Thymus (tissue), 14 donors: ENCODE results near the gene STEAP4. TPM values are rescaled to one million over a fixed set of nuclear protein-coding genes. Genes with fewer than 3 reads are reported as not detected.

Experiments
- DNase-seq, 9 donors: peaks; one replicate each; pipeline ENCODE4 v3.0.0-alpha.2; 2013; ENCODE audit warnings: low spot score in 9 of 9, low read depth in 6 of 9, missing footprints in 1 of 9
- H3K27ac ChIP-seq, 2 donors: one replicate each; pipeline ENCODE4 v1.5.1; 2013; ENCODE audit warnings: control low read depth in 1 of 2, low read depth in 1 of 2, low read length in 1 of 2, mild to moderate bottlenecking in 1 of 2, moderate library complexity in 1 of 2
- H3K27me3 ChIP-seq, 2 donors: one replicate each; pipeline ENCODE4 v1.5.1; 2013; ENCODE audit warnings: low read length in 1 of 2; ENCODE audit not compliant: control insufficient read depth in 2 of 2, insufficient read depth in 1 of 2
- H3K36me3 ChIP-seq, 2 donors: one replicate each; pipeline ENCODE4 v1.5.1; 2013; ENCODE audit warnings: low read length in 1 of 2, mild to moderate bottlenecking in 1 of 2, moderate library complexity in 1 of 2; ENCODE audit not compliant: control insufficient read depth in 2 of 2, insufficient read depth in 2 of 2
- H3K4me1 ChIP-seq, 2 donors: one replicate each; pipeline ENCODE4 v1.5.1; 2013; ENCODE audit warnings: low read length in 2 of 2; ENCODE audit not compliant: control insufficient read depth in 2 of 2, insufficient read depth in 2 of 2
- H3K4me3 ChIP-seq, 2 donors: one replicate each; pipeline ENCODE4 v1.5.1; 2013; ENCODE audit warnings: low read length in 2 of 2, control low read depth in 1 of 2, mild to moderate bottlenecking in 1 of 2
- H3K9me3 ChIP-seq, 2 donors: one replicate each; pipeline ENCODE4 v1.5.1; 2013; ENCODE audit warnings: low read length in 1 of 2, mild to moderate bottlenecking in 1 of 2; ENCODE audit not compliant: control insufficient read depth in 2 of 2, insufficient read depth in 1 of 2
- WGBS: extraction: QIAGEN DNeasy Blood & Tissue Kit; methylation state at CpG from one replicate; pipeline ENCODE4 v1.1.7; 2013; 5-methylcytosine and 5-hydroxymethylcytosine counted together
- long read RNA-seq, 10 donors: transcript quantifications; one replicate each; lab custom pipeline, GENCODE V29; 2026
- polyA plus RNA-seq: library from polyadenylated mRNA; stranded (reverse); fragments of 200-250 nt; gene quantifications from one replicate; pipeline ENCODE4 v1.2.3, GENCODE V29; 2013
- total RNA-seq: library from RNA; stranded (reverse); fragments of 120-200 nt; gene quantifications from one replicate; pipeline ENCODE4 v1.2.4, GENCODE V29; 2013
- donor health status: healthy.

Gene STEAP4
- 0.38 TPM for total RNA-seq
- polyA plus RNA-seq = 7.9 TPM
- long read RNA-seq, donor 1 = 0 reads
- long read RNA-seq, donor 2 = 0 reads
- long read RNA-seq, donor 3 = 0 reads
- long read RNA-seq, donor 4 = 0 reads
- long read RNA-seq, donor 5, full-length matches to known transcripts = 1 of 1 reads
- long read RNA-seq, donor 5, partial matches to known transcripts = 0 of 1 reads
- long read RNA-seq, donor 5, other reads (novel, unspliced or antisense) = 0 of 1 reads
- long read RNA-seq, donor 6 = 0 reads
- long read RNA-seq, donor 7 = 0 reads
- long read RNA-seq, donor 8 = 0 reads
- long read RNA-seq, donor 9 = 0 reads
- long read RNA-seq, donor 10 = 0 reads

GRCh38 chr7:88306590-88307048 lies at the start of gene STEAP4:
Gene STEAP4 (minus strand): TSS chr7:88306894. CDS start chr7:88284269, 22,625 bp downstream.
- H3K36me3 ChIP-seq = no peaks in the 10 kb centered on the region
- H3K9me3 ChIP-seq = no peaks in the 10 kb centered on the region
- no peak within 1 kb of the TSS for H3K4me3 ChIP-seq
- H3K27ac ChIP-seq = peak within 1 kb of the TSS in 1 of 2 donors; percentile 26
- peak in 1 of 9 donors; percentile 3 for DNase-seq
- WGBS = 3% methylated on average over 30 of the region's 30 CpGs
- H3K27me3 ChIP-seq = peaks cover 12 to 25% of the 10 kb centered on the region in 2 donors
- H3K4me1 ChIP-seq = no peaks in the 10 kb centered on the region

GRCh38 chr7:88355011-88355410 lies 48.3 kb upstream of the STEAP4 start:
- no peaks in the 10 kb centered on the region for H3K27me3 ChIP-seq
- no peaks in the 10 kb centered on the region for H3K36me3 ChIP-seq
- WGBS = 61% methylated on average over 3 of the region's 3 CpGs
- no peaks in the 10 kb centered on the region for H3K9me3 ChIP-seq
- no peak overlapping the region for H3K27ac ChIP-seq
- no peaks in the 10 kb centered on the region for H3K4me1 ChIP-seq
- DNase-seq = no peak
- no peak overlapping the region for H3K4me3 ChIP-seq

GRCh38 chr7:88350118-88350517 lies 43.4 kb upstream of the STEAP4 start:
- Histone ChIP-seq H3K9me3 (no peaks in the 10 kb centered on the region), H3K4me3 (no peak overlapping the region), H3K4me1 (no peaks in the 10 kb centered on the region), H3K36me3 (no peaks in the 10 kb centered on the region), H3K27ac (no peak overlapping the region), H3K27me3 (no peaks in the 10 kb centered on the region)
- WGBS = 97% methylated on average over 2 of the region's 2 CpGs
- no peak for DNase-seq

- no peaks in the 10 kb centered on the region for H3K36me3 ChIP-seq
- no peaks in the 10 kb centered on the region for H3K27me3 ChIP-seq
- H3K27ac ChIP-seq = no peak overlapping the region
- H3K4me1 ChIP-seq = no peaks in the 10 kb centered on the region
- no peaks in the 10 kb centered on the region for H3K9me3 ChIP-seq
- no peak overlapping the region for H3K4me3 ChIP-seq
- 91% methylated on average over 2 of the region's 2 CpGs for WGBS
- no peak for DNase-seq
Observed at GRCh38 chr7:88347517-88347916, 40.8 kb upstream of the STEAP4 start.

- H3K4me1 ChIP-seq = no peaks in the 10 kb centered on the region
- H3K4me3 ChIP-seq = no peak overlapping the region
- H3K36me3 ChIP-seq = no peaks in the 10 kb centered on the region
- no peaks in the 10 kb centered on the region for H3K27me3 ChIP-seq
- 87% methylated on average over 7 of the region's 7 CpGs for WGBS
- DNase-seq = no peak
- no peak overlapping the region for H3K27ac ChIP-seq
- H3K9me3 ChIP-seq = no peaks in the 10 kb centered on the region
Observed at GRCh38 chr7:88347090-88347489, 40.4 kb upstream of the STEAP4 start.

- Histone ChIP-seq H3K9me3 (no peaks in the 10 kb centered on the region), H3K36me3 (no peaks in the 10 kb centered on the region), H3K4me3 (no peak overlapping the region), H3K4me1 (no peaks in the 10 kb centered on the region), H3K27me3 (no peaks in the 10 kb centered on the region), H3K27ac (no peak overlapping the region)
- 91% methylated on average over 2 of the region's 2 CpGs for WGBS
- no peak for DNase-seq
Observed at GRCh38 chr7:88346357-88346756, 39.7 kb upstream of the STEAP4 start.

- no peak overlapping the region for H3K4me3 ChIP-seq
- no peaks in the 10 kb centered on the region for H3K36me3 ChIP-seq
- H3K27me3 ChIP-seq = no peaks in the 10 kb centered on the region
- H3K4me1 ChIP-seq = no peaks in the 10 kb centered on the region
- no peaks in the 10 kb centered on the region for H3K9me3 ChIP-seq
- DNase-seq = peak in 2 of 9 donors; percentile 2 to 15
- no peak overlapping the region for H3K27ac ChIP-seq
- 34% methylated on average over 15 of the region's 15 CpGs for WGBS
Observed at GRCh38 chr7:88344956-88345832, 38.5 kb upstream of the STEAP4 start.

- H3K27me3 ChIP-seq = no peaks in the 10 kb centered on the region
- no peaks in the 10 kb centered on the region for H3K4me1 ChIP-seq
- no peaks in the 10 kb centered on the region for H3K36me3 ChIP-seq
- H3K27ac ChIP-seq = no peak overlapping the region
- no peaks in the 10 kb centered on the region for H3K9me3 ChIP-seq
- 87% methylated on average over 8 of the region's 8 CpGs for WGBS
- DNase-seq = no peak
- H3K4me3 ChIP-seq = no peak overlapping the region
Observed at GRCh38 chr7:88344271-88344670, 37.6 kb upstream of the STEAP4 start.
